ENCODE data around the gene HIPK3.
A peak's percentile ranks its signal among the peaks of the same experiment; 100 is the strongest.

The HIPK3 gene

DNA sequence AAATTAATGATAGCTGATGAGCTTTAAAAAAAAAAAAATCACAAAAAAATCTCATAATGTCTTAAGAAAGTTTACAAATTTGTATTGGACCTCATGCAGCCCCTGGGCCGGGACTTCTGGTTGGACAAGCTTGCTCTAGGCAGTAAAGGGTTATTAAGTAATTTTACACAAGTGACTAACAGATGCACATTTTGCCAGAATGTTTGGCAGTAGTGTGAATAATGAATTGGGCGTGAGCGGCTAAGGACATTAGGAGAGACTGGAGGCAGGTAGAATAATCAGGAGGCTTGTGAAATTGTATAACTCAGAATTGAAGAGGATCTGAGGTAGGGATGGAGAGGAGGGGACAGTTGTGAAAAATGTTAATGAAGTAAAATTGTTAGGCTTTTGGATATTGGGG, 77.4 kb downstream of the HIPK3 start:
- no peak overlapping the region for H3K27ac ChIP-seq
- no peak for DNase-seq (ENCODE audit: low read depth, low spot score)
- no peak overlapping the region for H3K9ac ChIP-seq (ENCODE audit: insufficient read length)
- no peak for TF ChIP-seq EZH2 (IDR thresholded peaks at IDR 0.05)
- TF ChIP-seq POLR2AphosphoS5 (IDR thresholded peaks at IDR 0.05; ENCODE audit: borderline replicate concordance, low read depth, low read length): no peak
- no peak for TF ChIP-seq FOXP2 (optimal IDR thresholded peaks at IDR 0.05; ENCODE audit: control extremely low read depth, extremely low read length, insufficient read depth)
- H3K36me3 ChIP-seq (ENCODE audit: insufficient read depth, low read length): peaks cover 5% of the 10 kb centered on the region; the same call in 1 of the 2 replicates
- no peaks in the 10 kb centered on the region for H3K9me3 ChIP-seq (ENCODE audit: low read depth, low read length)
- H3K4me3 ChIP-seq: no peak overlapping the region

DNA sequence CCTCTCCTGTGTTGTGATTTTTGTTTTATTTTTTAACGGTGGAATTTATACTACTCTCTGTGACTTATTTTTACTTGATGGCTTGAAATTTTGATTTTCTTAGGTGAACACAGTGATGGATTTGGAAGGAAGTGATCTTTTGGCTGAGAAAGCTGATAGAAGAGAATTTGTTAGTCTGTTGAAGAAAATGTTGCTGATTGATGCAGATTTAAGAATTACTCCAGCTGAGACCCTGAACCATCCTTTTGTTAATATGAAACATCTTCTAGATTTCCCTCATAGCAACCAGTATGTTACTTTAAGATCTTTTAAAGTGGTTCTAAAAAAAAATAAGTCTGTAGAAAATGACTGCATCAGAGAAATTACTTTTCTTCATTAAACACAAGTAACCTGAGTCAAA, 82.1 kb downstream of the HIPK3 start:
- Histone ChIP-seq H3K9me3 (ENCODE audit: low read depth, low read length) (no peaks in the 10 kb centered on the region), H3K4me3 (no peak overlapping the region), H3K36me3 (ENCODE audit: insufficient read depth, low read length) (peaks cover 17% of the 10 kb centered on the region; the same call in 1 of the 2 replicates), H3K27ac (no peak overlapping the region), H3K9ac (ENCODE audit: insufficient read length) (no peak overlapping the region)
- no peak for DNase-seq (ENCODE audit: low read depth, low spot score)
- TF ChIP-seq EZH2 (IDR thresholded peaks at IDR 0.05) (no peak), FOXP2 (optimal IDR thresholded peaks at IDR 0.05; ENCODE audit: control extremely low read depth, extremely low read length, insufficient read depth) (no peak), POLR2AphosphoS5 (IDR thresholded peaks at IDR 0.05; ENCODE audit: borderline replicate concordance, low read depth, low read length) (no peak)

DNA sequence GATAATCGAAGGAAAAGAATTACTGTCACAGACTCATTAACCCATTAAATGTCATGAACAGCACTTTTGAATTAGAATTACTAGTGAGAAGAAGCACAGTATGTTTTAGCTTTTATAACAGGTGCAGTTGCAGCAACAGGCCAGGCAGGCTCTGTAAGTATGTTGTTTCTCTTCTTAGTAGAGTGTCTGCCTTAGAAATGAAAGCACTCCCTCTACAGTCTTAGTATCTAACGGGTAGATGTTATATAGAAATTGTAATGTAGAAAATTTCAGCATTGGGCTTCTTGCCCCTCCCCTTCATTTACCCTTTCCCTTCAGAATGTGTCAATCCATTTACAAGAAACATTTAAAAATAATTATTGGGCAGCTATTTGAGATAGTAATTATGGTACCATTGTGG, 87.4 kb downstream of the HIPK3 start:
- Histone ChIP-seq H3K27ac (no peak overlapping the region), H3K9me3 (ENCODE audit: low read depth, low read length) (no peaks in the 10 kb centered on the region), H3K36me3 (ENCODE audit: insufficient read depth, low read length) (peaks cover 33% of the 10 kb centered on the region), H3K9ac (ENCODE audit: insufficient read length) (no peak overlapping the region), H3K4me3 (no peak overlapping the region)
- TF ChIP-seq FOXP2 (optimal IDR thresholded peaks at IDR 0.05; ENCODE audit: control extremely low read depth, extremely low read length, insufficient read depth): no peak
- TF ChIP-seq POLR2AphosphoS5 (IDR thresholded peaks at IDR 0.05; ENCODE audit: borderline replicate concordance, low read depth, low read length): no peak
- no peak for TF ChIP-seq EZH2 (IDR thresholded peaks at IDR 0.05)
- DNase-seq (ENCODE audit: low read depth, low spot score): no peak

- H3K36me3 ChIP-seq (ENCODE audit: insufficient read depth, low read length): peaks cover 31% of the 10 kb centered on the region
- H3K9ac ChIP-seq (ENCODE audit: insufficient read length): no peak overlapping the region
- no peaks in the 10 kb centered on the region for H3K9me3 ChIP-seq (ENCODE audit: low read depth, low read length)
- no peak for TF ChIP-seq EZH2 (IDR thresholded peaks at IDR 0.05)
- TF ChIP-seq FOXP2 (optimal IDR thresholded peaks at IDR 0.05; ENCODE audit: control extremely low read depth, extremely low read length, insufficient read depth): no peak
- no peak for TF ChIP-seq POLR2AphosphoS5 (IDR thresholded peaks at IDR 0.05; ENCODE audit: borderline replicate concordance, low read depth, low read length)
- no peak overlapping the region for H3K27ac ChIP-seq
- no peak for DNase-seq (ENCODE audit: low read depth, low spot score)
- no peak overlapping the region for H3K4me3 ChIP-seq
Observed at GRCh38 chr11:33347490-33348125, 90.4 kb downstream of the HIPK3 start.

DNA sequence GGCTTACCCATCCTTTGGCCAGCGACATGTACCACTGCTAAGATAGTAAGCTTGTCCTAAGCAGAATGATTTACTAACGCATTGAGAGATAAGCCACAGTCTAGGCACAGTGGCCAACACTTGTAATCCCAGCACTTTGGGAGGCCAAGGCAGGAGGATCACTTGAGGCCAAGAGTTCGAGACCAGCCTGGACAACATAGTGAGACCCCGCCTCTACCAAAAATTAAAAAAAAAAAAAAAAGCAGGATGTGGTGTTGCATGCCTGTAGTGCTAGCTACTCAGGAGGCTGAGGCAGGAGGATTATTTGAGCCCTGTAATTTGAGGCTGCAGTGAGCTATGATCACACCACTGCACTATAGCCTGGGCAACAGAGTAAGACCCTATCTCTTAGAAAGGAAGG, 93.1 kb downstream of the HIPK3 start:
- Histone ChIP-seq H3K9me3 (ENCODE audit: low read depth, low read length) (no peaks in the 10 kb centered on the region), H3K9ac (ENCODE audit: insufficient read length) (no peak overlapping the region), H3K4me3 (no peak overlapping the region), H3K36me3 (ENCODE audit: insufficient read depth, low read length) (peaks cover 45% of the 10 kb centered on the region), H3K27ac (no peak overlapping the region)
- no peak for TF ChIP-seq FOXP2 (optimal IDR thresholded peaks at IDR 0.05; ENCODE audit: control extremely low read depth, extremely low read length, insufficient read depth)
- TF ChIP-seq EZH2 (IDR thresholded peaks at IDR 0.05): no peak
- no peak for TF ChIP-seq POLR2AphosphoS5 (IDR thresholded peaks at IDR 0.05; ENCODE audit: borderline replicate concordance, low read depth, low read length)
- DNase-seq (ENCODE audit: low read depth, low spot score): no peak

GRCh38 chr11:33358150-33358831, 101.1 kb downstream of the HIPK3 start:
- H3K9ac ChIP-seq (ENCODE audit: insufficient read length): no peak overlapping the region
- no peak for TF ChIP-seq EZH2 (IDR thresholded peaks at IDR 0.05)
- no peak for TF ChIP-seq FOXP2 (optimal IDR thresholded peaks at IDR 0.05; ENCODE audit: control extremely low read depth, extremely low read length, insufficient read depth)
- TF ChIP-seq POLR2AphosphoS5 (IDR thresholded peaks at IDR 0.05; ENCODE audit: borderline replicate concordance, low read depth, low read length): no peak
- no peak overlapping the region for H3K4me3 ChIP-seq
- no peak for DNase-seq (ENCODE audit: low read depth, low spot score)
- H3K27ac ChIP-seq: no peak overlapping the region
- peaks cover 9% of the 10 kb centered on the region; the same call in 1 of the 2 replicates for H3K36me3 ChIP-seq (ENCODE audit: insufficient read depth, low read length)
- no peaks in the 10 kb centered on the region for H3K9me3 ChIP-seq (ENCODE audit: low read depth, low read length)

DNA sequence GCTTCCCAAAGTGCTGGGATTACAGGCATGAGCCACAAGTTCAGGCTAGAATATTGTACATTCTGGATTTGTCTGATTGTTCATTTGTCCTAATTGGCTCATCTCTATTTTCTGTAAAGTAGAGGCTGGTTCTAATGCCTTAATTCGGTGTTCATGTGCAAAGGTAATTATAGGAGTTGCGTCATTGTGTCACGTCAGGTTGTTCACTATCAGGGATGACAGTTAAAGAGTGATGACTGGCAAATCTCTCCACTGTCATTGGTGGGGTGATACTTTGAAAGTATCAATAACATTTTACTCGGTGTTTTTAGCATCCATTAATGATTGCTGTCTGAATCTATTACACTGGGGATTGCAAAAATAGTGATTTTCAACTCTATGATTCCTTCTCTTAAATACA, 103.5 kb downstream of the HIPK3 start:
- no peaks in the 10 kb centered on the region for H3K36me3 ChIP-seq (ENCODE audit: insufficient read depth, low read length)
- TF ChIP-seq EZH2 (IDR thresholded peaks at IDR 0.05): no peak
- no peak for TF ChIP-seq POLR2AphosphoS5 (IDR thresholded peaks at IDR 0.05; ENCODE audit: borderline replicate concordance, low read depth, low read length)
- no peak for TF ChIP-seq FOXP2 (optimal IDR thresholded peaks at IDR 0.05; ENCODE audit: control extremely low read depth, extremely low read length, insufficient read depth)
- no peak overlapping the region for H3K27ac ChIP-seq
- no peaks in the 10 kb centered on the region for H3K9me3 ChIP-seq (ENCODE audit: low read depth, low read length)
- no peak overlapping the region for H3K9ac ChIP-seq (ENCODE audit: insufficient read length)
- H3K4me3 ChIP-seq: no peak overlapping the region
- no peak for DNase-seq (ENCODE audit: low read depth, low spot score)

GRCh38 chr11:33362051-33362910, 105.1 kb downstream of the HIPK3 start:
- DNase-seq (ENCODE audit: low read depth, low spot score): peak; percentile 30
- no peaks in the 10 kb centered on the region for H3K9me3 ChIP-seq (ENCODE audit: low read depth, low read length)
- H3K27ac ChIP-seq: no peak overlapping the region
- H3K9ac ChIP-seq (ENCODE audit: insufficient read length): no peak overlapping the region
- H3K4me3 ChIP-seq: no peak overlapping the region
- TF ChIP-seq EZH2 (IDR thresholded peaks at IDR 0.05) (no peak), POLR2AphosphoS5 (IDR thresholded peaks at IDR 0.05; ENCODE audit: borderline replicate concordance, low read depth, low read length) (no peak), FOXP2 (optimal IDR thresholded peaks at IDR 0.05; ENCODE audit: control extremely low read depth, extremely low read length, insufficient read depth) (no peak)
- no peaks in the 10 kb centered on the region for H3K36me3 ChIP-seq (ENCODE audit: insufficient read depth, low read length)
